OCI-LY1 (cell line): Measurements from ENCODE around the gene SAP30BP.

ENCODE experiments used
- CTCF ChIP-seq: fragments of 200-600 bp; sonication (generic), shearing (Covaris generic); IDR thresholded peaks from 2 replicates; pipeline ENCODE4 v1.5.1; 2017; ENCODE audit warnings: mild to moderate bottlenecking, antibody characterized with exemption, low read length, moderate library complexity, mixed read lengths
- EZH2 ChIP-seq: fragments of 200-600 bp; sonication (generic), shearing (Covaris generic); IDR thresholded peaks from 2 replicates; pipeline ENCODE4 v1.8.0; 2017; ENCODE audit warnings: borderline replicate concordance, mixed run types, mild to moderate bottlenecking, antibody characterized with exemption, low read length, moderate library complexity, mixed read lengths

- TF ChIP-seq CTCF (no peak), EZH2 (no peak)
These were observed 49.5 kb upstream of the SAP30BP start for GRCh38 chr17:75617675-75618074.
